HCT116 (cell line): Measurements from ENCODE around the gene ITGB1BP1.

Experiments
- CTCF ChIP-seq, 3 experiments: fragments of 200-600 bp in 1 of 3; sonication (generic) in 1 of 3; IDR thresholded peaks in 2 of 3; conservative IDR thresholded peaks in 1 of 3; 2 replicates each; pipeline ENCODE4 v1.5.1; 2012 to 2017; ENCODE audit warnings: low read depth in 2 of 3, low read length in 2 of 3, antibody characterized with exemption in 1 of 3, borderline replicate concordance in 1 of 3, control low read depth in 1 of 3, mild to moderate bottlenecking in 1 of 3, mixed read lengths in 1 of 3, mixed run types in 1 of 3, moderate library complexity in 1 of 3; ENCODE audit not compliant: insufficient read depth in 1 of 3
- EZH2 ChIP-seq: fragments of 200-600 bp; sonication (generic); IDR thresholded peaks from 2 replicates; pipeline ENCODE4 v1.6.1; 2017; ENCODE audit warnings: antibody characterized with exemption, mixed run types
- POLR2A ChIP-seq: IDR thresholded peaks from 2 replicates; pipeline ENCODE4 v1.7.0; 2011; ENCODE audit warnings: borderline replicate concordance; ENCODE audit not compliant: insufficient read depth, insufficient read length; ENCODE audit errors: extremely low read depth
- POLR2AphosphoS5 ChIP-seq: IDR thresholded peaks from 2 replicates; pipeline ENCODE4 v1.6.1; 2011; ENCODE audit warnings: mild to moderate bottlenecking, low read depth, low read length, moderate library complexity
- RAD21 ChIP-seq: IDR thresholded peaks from 2 replicates; pipeline ENCODE4 v1.6.1; 2012; ENCODE audit warnings: low read depth, mild to moderate bottlenecking
- YY1 ChIP-seq: IDR thresholded peaks from 2 replicates; pipeline ENCODE4 v1.6.1; 2011; ENCODE audit warnings: low read length, low read depth, moderate library complexity, mild to moderate bottlenecking; ENCODE audit not compliant: insufficient replicate concordance; ENCODE audit errors: extremely low read depth
- ZNF274 ChIP-seq: fragments of 200-500 bp; sonication (Bioruptor generic); IDR thresholded peaks from 2 replicates; pipeline ENCODE4 v1.6.1; 2014; ENCODE audit warnings: mild to moderate bottlenecking, low read depth, low read length, inconsistent platforms

GRCh38 chr2:9398881-9399780 lies 24.2 kb downstream of the ITGB1BP1 start:
- TF ChIP-seq ZNF274 (no peak), CTCF (IDR thresholded peaks at IDR 0.05 in 2 of 3, conservative IDR thresholded peaks at IDR 0.05 in 1 of 3; ENCODE audit: borderline replicate concordance in 1 of 3, insufficient read depth in 1 of 3, low read depth in 2 of 3, low read length in 2 of 3) (no peak), POLR2AphosphoS5 (no peak), YY1 (no peak), RAD21 (no peak), POLR2A (no peak), EZH2 (no peak)
